Measurements from ENCODE around the gene MCEE. TPM values are rescaled to one million over a fixed set of nuclear protein-coding genes. Genes with fewer than 3 reads are reported as not detected.

Gene MCEE
- polyA plus RNA-seq, 1 experiment: 10.8 TPM

- TF ChIP-seq, protein P1, sequence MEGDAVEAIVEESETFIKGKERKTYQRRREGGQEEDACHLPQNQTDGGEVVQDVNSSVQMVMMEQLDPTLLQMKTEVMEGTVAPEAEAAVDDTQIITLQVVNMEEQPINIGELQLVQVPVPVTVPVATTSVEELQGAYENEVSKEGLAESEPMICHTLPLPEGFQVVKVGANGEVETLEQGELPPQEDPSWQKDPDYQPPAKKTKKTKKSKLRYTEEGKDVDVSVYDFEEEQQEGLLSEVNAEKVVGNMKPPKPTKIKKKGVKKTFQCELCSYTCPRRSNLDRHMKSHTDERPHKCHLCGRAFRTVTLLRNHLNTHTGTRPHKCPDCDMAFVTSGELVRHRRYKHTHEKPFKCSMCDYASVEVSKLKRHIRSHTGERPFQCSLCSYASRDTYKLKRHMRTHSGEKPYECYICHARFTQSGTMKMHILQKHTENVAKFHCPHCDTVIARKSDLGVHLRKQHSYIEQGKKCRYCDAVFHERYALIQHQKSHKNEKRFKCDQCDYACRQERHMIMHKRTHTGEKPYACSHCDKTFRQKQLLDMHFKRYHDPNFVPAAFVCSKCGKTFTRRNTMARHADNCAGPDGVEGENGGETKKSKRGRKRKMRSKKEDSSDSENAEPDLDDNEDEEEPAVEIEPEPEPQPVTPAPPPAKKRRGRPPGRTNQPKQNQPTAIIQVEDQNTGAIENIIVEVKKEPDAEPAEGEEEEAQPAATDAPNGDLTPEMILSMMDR (IDR thresholded peaks at IDR 0.05; ENCODE audit: insufficient read depth, low read depth, low read length): no peak
- Histone ChIP-seq H3K36me3 (ENCODE audit: control insufficient read depth, insufficient read depth, low read length) (no peaks in the 10 kb centered on the region), H3K27me3 (ENCODE audit: control insufficient read depth, insufficient read depth, low read length) (peaks cover 8% of the 10 kb centered on the region), H3K4me3 (ENCODE audit: low read depth, low read length) (no peak overlapping the region)
- ChIA-PET CTCF (interaction anchor here (0.6 to 3.1 kb wide), 3 partner anchors 17 to 62 kb away, joined by 3 to 13 read pairs (median 4); no protein-coding TSS in a partner anchor), POLR2A (no interaction called here)
- no peak for DNase-seq (ENCODE audit: low read depth)
These were observed 65.9 kb downstream of the MCEE start for GRCh38 chr2:71064110-71064611.

- Histone ChIP-seq H3K27me3 (ENCODE audit: control insufficient read depth, insufficient read depth, low read length) (peaks cover 9% of the 10 kb centered on the region), H3K4me3 (ENCODE audit: low read depth, low read length) (no peak overlapping the region), H3K36me3 (ENCODE audit: control insufficient read depth, insufficient read depth, low read length) (no peaks in the 10 kb centered on the region)
- TF ChIP-seq, protein P1 (IDR thresholded peaks at IDR 0.05; ENCODE audit: insufficient read depth, low read depth, low read length): no peak
- CTCF ChIA-PET: interaction anchor here (1.2 to 3.1 kb wide), 2 partner anchors 62 to 78 kb away, joined by 3 to 13 read pairs; no protein-coding TSS in a partner anchor
- POLR2A ChIA-PET: no interaction called here
- no peak for DNase-seq (ENCODE audit: low read depth)
These were observed 66.8 kb downstream of the MCEE start for GRCh38 chr2:71063216-71063615.

GRCh38 chr2:71060871-71061270 lies 69.2 kb downstream of the MCEE start:
- peaks cover 10% of the 10 kb centered on the region for H3K27me3 ChIP-seq (ENCODE audit: control insufficient read depth, insufficient read depth, low read length)
- no peak overlapping the region for H3K4me3 ChIP-seq (ENCODE audit: low read depth, low read length)
- DNase-seq (ENCODE audit: low read depth): no peak
- POLR2A ChIA-PET: no interaction called here
- CTCF ChIA-PET: interaction anchor here (1.0 to 1.9 kb wide), 2 partner anchors 10 to 89 kb away, joined by 3 to 5 read pairs; no protein-coding TSS in a partner anchor
- H3K36me3 ChIP-seq (ENCODE audit: control insufficient read depth, insufficient read depth, low read length): no peaks in the 10 kb centered on the region
- TF ChIP-seq, protein P1 (IDR thresholded peaks at IDR 0.05; ENCODE audit: insufficient read depth, low read depth, low read length): no peak

DNA sequence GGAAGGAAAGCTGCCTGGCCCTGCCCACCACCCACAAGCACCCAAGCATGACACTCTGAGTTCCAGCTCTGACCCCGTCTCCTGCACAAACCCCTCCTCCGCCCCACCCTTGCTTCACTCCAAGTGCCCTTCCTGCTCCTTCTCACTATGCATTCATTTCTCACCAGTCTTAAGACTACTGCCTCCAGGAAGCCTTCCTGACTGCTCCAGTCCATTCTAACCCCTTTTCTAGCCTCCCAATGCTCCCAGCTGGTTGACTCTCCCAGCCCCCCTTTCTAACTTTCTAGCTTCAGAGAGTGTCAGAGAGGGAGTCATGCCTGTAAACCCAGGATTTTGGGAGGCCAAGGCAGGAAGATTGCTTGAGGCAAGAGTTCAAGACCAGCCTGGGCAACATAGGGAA lies 69.8 kb downstream of the MCEE start:
- TF ChIP-seq, protein P1 (IDR thresholded peaks at IDR 0.05; ENCODE audit: insufficient read depth, low read depth, low read length): no peak
- Histone ChIP-seq H3K4me3 (ENCODE audit: low read depth, low read length) (no peak overlapping the region), H3K36me3 (ENCODE audit: control insufficient read depth, insufficient read depth, low read length) (no peaks in the 10 kb centered on the region), H3K27me3 (ENCODE audit: control insufficient read depth, insufficient read depth, low read length) (peaks cover 10% of the 10 kb centered on the region)
- POLR2A ChIA-PET: no interaction called here
- CTCF ChIA-PET: interaction anchor here (0.6 to 1.9 kb wide), 4 partner anchors 10 to 89 kb away, joined by 3 to 5 read pairs (median 3); no protein-coding TSS in a partner anchor
- no peak for DNase-seq (ENCODE audit: low read depth)

Small RNA genes lying within 50 kb of the gene (small RNA-seq; reads per million reads assigned to genes)
- not detected for gene AC007881.1 (ENCODE audit: insufficient read length, low read depth, low replicate concordance)

Other genes with a start within 250 kb of the MCEE start
- 0.72 and 0.94 TPM in 2 replicates for gene VAX2, start 229.7 kb downstream of the MCEE start, polyA plus RNA-seq (2011; rRNA removed)
- gene ATP6V1B1, start 194.3 kb downstream of the MCEE start, polyA plus RNA-seq (2011; rRNA removed): 0.85 and 1.3 TPM in 2 replicates
- gene ANKRD53, start 151.6 kb downstream of the MCEE start, polyA plus RNA-seq (2011; rRNA removed): 0.36 and 0.43 TPM in 2 replicates
- gene TEX261, start 135.4 kb downstream of the MCEE start, polyA plus RNA-seq (2011; rRNA removed): 83.2 and 101 TPM in 2 replicates
- 99.7 and 118 TPM in 2 replicates for gene NAGK, start 61.6 kb downstream of the MCEE start, polyA plus RNA-seq (2011; rRNA removed)
- gene MPHOSPH10, start 405 bp upstream of the MCEE start, polyA plus RNA-seq (2011; rRNA removed): 7.1 and 14.1 TPM in 2 replicates
- 0.11 and 0.29 TPM in 2 replicates for gene PAIP2B, start 96.9 kb upstream of the MCEE start, polyA plus RNA-seq (2011; rRNA removed)
- 44.8 and 75.2 TPM in 2 replicates for gene ZNF638, start 201.6 kb upstream of the MCEE start, polyA plus RNA-seq (2011; rRNA removed)

All from BJ (cell line).